Coronary artery (tissue), 2 donors: Measurements from ENCODE around the gene TENT4B.

ENCODE experiments used
- DNase-seq: peaks from one replicate; pipeline ENCODE4 v3.0.0-alpha.2; 2017; ENCODE audit warnings: low spot score
- H3K27ac ChIP-seq, 2 donors: fragments of 200-600 bp; sonication (generic); one replicate each; pipeline ENCODE4 v1.5.1; 2016 to 2019
- H3K4me3 ChIP-seq: fragments of 200-600 bp; sonication (generic); 2 replicates; pipeline ENCODE4 v1.5.1; 2016; ENCODE audit warnings: mild to moderate bottlenecking, moderate library complexity
- CTCF ChIP-seq: fragments of 200-600 bp; sonication (generic); IDR thresholded peaks from one replicate; pipeline ENCODE4 v1.5.1; 2019; ENCODE audit warnings: antibody characterized with exemption

The TENT4B gene

DNA sequence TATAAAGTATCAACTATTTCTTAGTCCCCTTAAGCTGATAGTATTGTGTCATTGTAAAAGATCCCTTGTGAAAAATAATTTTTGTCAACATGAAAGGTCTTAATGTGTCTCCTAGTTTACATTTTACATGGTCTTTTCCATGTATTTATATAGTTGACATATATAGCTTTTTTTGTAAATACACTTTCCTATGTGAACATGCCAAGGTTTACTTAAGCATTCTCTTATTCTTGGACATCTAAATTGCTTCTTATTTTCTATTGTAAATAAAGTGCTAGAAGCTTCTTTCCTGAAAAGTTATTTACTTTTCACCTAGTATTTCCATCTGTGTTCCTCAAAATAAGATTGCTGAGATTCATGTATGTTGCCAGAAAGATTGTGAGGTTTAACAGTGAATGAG is 29.3 kb downstream of the TENT4B start:
- Histone ChIP-seq H3K4me3 (no peak overlapping the region), H3K27ac (no peak overlapping the region)
- no peak for DNase-seq
- no peak for TF ChIP-seq CTCF

DNA sequence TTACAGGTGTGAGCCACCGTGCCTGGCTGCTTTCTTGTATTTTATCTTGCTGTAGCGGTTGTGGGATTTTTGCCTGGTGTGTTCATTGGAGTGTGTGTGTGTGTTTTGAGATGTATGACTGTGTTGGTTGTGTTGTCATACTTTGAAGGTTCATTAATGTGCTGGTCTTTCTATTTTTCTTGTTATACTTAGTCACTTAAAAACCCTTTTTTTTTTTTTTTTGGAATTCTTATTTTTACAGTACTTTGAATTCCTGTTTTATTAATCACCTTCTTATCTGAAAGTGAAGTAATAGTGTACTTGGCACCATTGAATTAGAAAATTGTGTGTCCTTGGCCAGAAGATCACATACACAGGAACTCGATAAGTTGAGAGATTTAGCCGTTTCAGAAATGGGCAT is 30.2 kb downstream of the TENT4B start:
- H3K4me3 ChIP-seq = no peak overlapping the region
- TF ChIP-seq CTCF = no peak
- no peak overlapping the region for H3K27ac ChIP-seq
- DNase-seq = no peak

- H3K27ac ChIP-seq = peak overlapping the region; percentile 36 to 46
These were observed 31.9 kb downstream of the TENT4B start for GRCh38 chr16:50185005-50185505.

GRCh38 chr16:50188619-50189136 is 35.6 kb downstream of the TENT4B start:
- no peak for DNase-seq
- no peak for TF ChIP-seq CTCF
- H3K27ac ChIP-seq = no peak overlapping the region

More at GRCh38 chr16:50185005-50185505, 31.9 kb downstream of the TENT4B start:
- no peak for DNase-seq
- no peak for TF ChIP-seq CTCF
- peak overlapping the region; percentile 14 for H3K4me3 ChIP-seq

DNA sequence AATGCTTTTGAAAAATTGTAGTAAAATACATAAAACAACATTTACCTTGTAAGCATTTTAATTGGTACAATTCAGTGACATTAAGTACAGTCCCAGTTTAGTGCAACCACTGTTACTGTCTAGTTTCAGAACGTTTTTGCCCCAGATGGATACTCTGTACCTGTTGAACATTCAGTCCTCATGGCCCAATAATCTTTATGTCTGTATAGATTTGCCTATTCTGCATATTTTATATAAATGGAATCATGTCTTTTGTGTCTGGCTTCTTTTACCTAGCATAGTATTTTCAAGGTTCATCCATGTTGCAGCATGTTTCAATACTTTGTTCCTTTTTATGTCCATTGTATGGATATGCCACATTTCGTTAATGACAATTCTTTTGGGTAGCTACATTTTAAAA is 37.2 kb downstream of the TENT4B start:
- no peak for TF ChIP-seq CTCF
- DNase-seq = no peak
- no peak overlapping the region for H3K4me3 ChIP-seq
- no peak overlapping the region for H3K27ac ChIP-seq

More at GRCh38 chr16:50188619-50189136, 35.6 kb downstream of the TENT4B start:
- no peak overlapping the region for H3K4me3 ChIP-seq

DNA sequence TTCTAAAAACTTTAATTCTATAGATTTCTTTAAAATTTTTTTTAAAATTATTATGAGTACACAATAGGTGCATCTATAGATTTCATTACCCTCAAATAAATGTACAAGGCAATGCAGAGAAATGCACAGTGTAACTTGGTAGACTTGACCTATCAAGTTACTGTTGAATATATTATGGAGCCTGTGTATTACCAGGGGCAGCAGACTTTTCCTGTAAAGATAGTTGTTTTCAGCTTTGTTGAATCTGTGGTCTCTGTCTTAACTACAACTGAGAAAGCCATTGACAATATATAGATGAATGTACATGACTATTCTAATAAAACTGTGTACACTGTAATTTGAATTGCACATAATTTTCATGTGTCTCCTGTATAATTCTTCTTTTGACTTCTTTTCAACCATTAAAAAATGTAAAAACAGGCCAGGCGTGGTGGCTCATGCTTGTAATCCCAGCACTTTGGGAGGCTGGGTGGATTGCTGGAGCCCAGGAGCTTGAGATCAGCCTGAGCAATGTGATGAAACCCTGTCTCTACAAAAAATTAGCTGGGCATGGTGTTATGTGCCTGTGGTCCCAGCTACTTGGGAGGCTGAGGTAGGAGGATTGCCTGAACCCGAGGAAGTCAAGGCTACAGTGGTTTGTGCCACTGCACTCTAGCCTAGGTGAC is 39.4 kb downstream of the TENT4B start:
- no peak for DNase-seq
- no peak overlapping the region for H3K27ac ChIP-seq
- no peak overlapping the region for H3K4me3 ChIP-seq
- TF ChIP-seq CTCF = no peak

GRCh38 chr16:50193594-50193993 is 40.5 kb downstream of the TENT4B start:
- TF ChIP-seq CTCF = no peak
- H3K27ac ChIP-seq = no peak overlapping the region
- H3K4me3 ChIP-seq = no peak overlapping the region
- no peak for DNase-seq
